Transverse colon (tissue), 4 donors: Measurements from ENCODE around the gene PELI3.

Experiments used
- POLR2AphosphoS5 ChIP-seq, 3 donors: sonication (generic); formaldehyde crosslinking; IDR thresholded peaks; one replicate each; pipeline ENCODE4 v1.6.1; 2016; ENCODE audit warnings: antibody characterized with exemption in 3 of 3
- TF ChIP-seq, protein P1 (sequence below), 5 experiments: fragments of 200-600 bp in 3 of 5; fragments of 450-650 bp in 2 of 5; sonication (generic) in 3 of 5; IDR thresholded peaks; 1 replicate in 2 of 5; 2 replicates in 3 of 5; pipeline ENCODE4 v1.5.1; 2016 to 2017; ENCODE audit warnings: antibody characterized with exemption in 5 of 5, inconsistent platforms in 3 of 5, mild to moderate bottlenecking in 2 of 5, moderate library complexity in 1 of 5

DNA sequence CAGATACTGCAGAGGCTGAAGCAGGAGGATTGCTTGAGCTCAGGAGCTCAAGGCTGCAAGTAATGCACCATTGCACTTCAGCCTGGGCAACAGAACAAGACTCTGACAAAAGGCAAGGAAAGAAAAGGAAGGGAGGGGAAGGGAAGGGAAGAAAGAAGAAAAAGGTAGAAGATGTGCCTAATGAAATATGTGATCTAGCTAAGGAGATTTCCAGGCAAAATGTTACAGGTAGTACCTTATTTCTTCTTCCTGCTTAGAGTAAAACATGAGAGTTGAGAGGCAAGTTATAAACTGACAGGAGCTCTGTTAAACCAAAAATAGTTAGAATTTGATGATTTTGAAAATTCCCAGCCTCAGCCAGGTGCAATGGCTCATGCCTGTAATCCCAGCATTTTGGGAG lies 4.7 kb upstream of the PELI3 start:
- TF ChIP-seq POLR2AphosphoS5 (IDR thresholded peaks at IDR 0.05) = no peak
- TF ChIP-seq, protein P1, sequence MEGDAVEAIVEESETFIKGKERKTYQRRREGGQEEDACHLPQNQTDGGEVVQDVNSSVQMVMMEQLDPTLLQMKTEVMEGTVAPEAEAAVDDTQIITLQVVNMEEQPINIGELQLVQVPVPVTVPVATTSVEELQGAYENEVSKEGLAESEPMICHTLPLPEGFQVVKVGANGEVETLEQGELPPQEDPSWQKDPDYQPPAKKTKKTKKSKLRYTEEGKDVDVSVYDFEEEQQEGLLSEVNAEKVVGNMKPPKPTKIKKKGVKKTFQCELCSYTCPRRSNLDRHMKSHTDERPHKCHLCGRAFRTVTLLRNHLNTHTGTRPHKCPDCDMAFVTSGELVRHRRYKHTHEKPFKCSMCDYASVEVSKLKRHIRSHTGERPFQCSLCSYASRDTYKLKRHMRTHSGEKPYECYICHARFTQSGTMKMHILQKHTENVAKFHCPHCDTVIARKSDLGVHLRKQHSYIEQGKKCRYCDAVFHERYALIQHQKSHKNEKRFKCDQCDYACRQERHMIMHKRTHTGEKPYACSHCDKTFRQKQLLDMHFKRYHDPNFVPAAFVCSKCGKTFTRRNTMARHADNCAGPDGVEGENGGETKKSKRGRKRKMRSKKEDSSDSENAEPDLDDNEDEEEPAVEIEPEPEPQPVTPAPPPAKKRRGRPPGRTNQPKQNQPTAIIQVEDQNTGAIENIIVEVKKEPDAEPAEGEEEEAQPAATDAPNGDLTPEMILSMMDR (IDR thresholded peaks at IDR 0.05) = no peak
